Activated T-helper 17 cell treated with anti-CD3 and anti-CD28 coated beads, Interleukin-2, amount 50 U/mL, for 72 hours (primary cell): ENCODE measurements around the gene JAG2. TPM values are rescaled to one million over a fixed set of nuclear protein-coding genes. Genes with fewer than 3 reads are reported as not detected.
A peak's percentile ranks its signal among the peaks of the same experiment; 100 is the strongest.

Experiments
- ATAC-seq: fragments of 150-1000 bp; cut with Tn5 transposase; replicated peaks from 2 replicates; pipeline ENCODE4 v1.10.0; 2021; ENCODE audit warnings: mild to moderate bottlenecking, moderate library complexity
- H3K27ac Mint-ChIP-seq: one replicate; pipeline ENCODE4 v1.8.0; 2022; ENCODE audit warnings: mixed read lengths
- H3K27me3 Mint-ChIP-seq: one replicate; pipeline ENCODE4 v1.8.0; 2022; ENCODE audit warnings: mixed read lengths
- H3K36me3 Mint-ChIP-seq: one replicate; pipeline ENCODE4 v1.8.0; 2022; ENCODE audit warnings: low read depth, mild to moderate bottlenecking, mixed read lengths
- H3K4me1 Mint-ChIP-seq: one replicate; pipeline ENCODE4 v1.8.0; 2022; ENCODE audit warnings: mixed read lengths
- H3K4me3 Mint-ChIP-seq: one replicate; pipeline ENCODE4 v1.8.0; 2022; ENCODE audit warnings: mild to moderate bottlenecking, mixed read lengths
- H3K9me3 Mint-ChIP-seq: one replicate; pipeline ENCODE4 v1.8.0; 2022; ENCODE audit warnings: mixed read lengths
- total RNA-seq, 2 donors: library from RNA; stranded (reverse); gene quantifications; one replicate each; pipeline ENCODE4 v1.2.3, GENCODE V29; 2022

Gene JAG2
- total RNA-seq, 2 donors from 2014 or later = 2.5 TPM

DNA sequence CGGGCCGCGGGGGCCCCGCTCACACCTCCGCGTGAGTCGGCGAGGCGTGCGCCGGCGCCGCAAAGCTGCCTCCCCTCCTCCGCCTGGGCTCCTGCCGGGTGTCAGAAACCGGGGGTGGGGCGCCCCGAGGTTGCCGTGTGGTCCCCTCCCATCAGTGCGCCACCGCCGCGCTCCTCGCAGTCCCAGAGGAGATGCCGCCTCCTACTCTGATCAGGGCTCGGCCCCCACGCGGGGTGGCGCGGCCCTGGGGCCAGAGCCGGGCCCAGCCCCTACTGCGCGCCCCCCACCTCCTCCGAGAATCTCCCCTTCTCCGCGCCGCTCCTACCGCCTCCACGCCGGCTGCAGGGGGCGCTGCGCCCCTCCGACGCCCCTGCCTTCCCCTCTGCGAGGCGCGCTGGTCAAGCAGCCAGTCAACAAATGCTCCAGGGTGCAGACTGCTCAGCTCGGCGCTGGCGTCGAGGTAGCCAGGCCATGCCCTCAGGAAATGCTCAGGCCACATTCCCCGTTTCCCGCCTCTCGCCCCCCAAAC, 467 bp upstream of the JAG2 start:
- Mint-ChIP-seq H3K27me3 (peaks cover 15% of the 10 kb centered on the region), H3K27ac (no peak overlapping the region), H3K4me1 (peaks cover 7% of the 10 kb centered on the region), H3K4me3 (peak overlapping the region; percentile 68), H3K9me3 (no peaks in the 10 kb centered on the region), H3K36me3 (no peaks in the 10 kb centered on the region)
- ATAC-seq = peak; percentile 18

DNA sequence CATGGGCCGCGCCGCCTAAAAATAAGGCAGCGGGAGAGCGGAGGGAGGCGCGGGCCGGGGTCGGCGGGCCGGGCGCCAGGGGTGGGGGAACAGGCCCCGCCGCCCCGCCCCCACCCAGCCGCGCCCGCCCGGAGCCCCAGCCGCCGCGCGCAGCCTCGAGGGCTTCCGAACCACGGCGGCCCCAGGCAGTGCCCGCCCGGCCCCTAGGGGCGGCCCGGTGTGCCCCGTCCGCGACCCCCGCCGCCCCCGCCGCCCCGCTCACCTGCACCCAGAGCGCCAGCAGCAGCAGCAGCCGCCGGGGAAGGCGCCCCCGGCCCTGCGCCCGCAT, 519 bp downstream of the JAG2 start:
- no peaks in the 10 kb centered on the region for H3K9me3 Mint-ChIP-seq
- no peak overlapping the region for H3K4me3 Mint-ChIP-seq
- ATAC-seq = no peak
- no peak overlapping the region for H3K27ac Mint-ChIP-seq
- peaks cover 7% of the 10 kb centered on the region for H3K4me1 Mint-ChIP-seq
- peaks cover 15% of the 10 kb centered on the region for H3K27me3 Mint-ChIP-seq
- H3K36me3 Mint-ChIP-seq = no peaks in the 10 kb centered on the region

DNA sequence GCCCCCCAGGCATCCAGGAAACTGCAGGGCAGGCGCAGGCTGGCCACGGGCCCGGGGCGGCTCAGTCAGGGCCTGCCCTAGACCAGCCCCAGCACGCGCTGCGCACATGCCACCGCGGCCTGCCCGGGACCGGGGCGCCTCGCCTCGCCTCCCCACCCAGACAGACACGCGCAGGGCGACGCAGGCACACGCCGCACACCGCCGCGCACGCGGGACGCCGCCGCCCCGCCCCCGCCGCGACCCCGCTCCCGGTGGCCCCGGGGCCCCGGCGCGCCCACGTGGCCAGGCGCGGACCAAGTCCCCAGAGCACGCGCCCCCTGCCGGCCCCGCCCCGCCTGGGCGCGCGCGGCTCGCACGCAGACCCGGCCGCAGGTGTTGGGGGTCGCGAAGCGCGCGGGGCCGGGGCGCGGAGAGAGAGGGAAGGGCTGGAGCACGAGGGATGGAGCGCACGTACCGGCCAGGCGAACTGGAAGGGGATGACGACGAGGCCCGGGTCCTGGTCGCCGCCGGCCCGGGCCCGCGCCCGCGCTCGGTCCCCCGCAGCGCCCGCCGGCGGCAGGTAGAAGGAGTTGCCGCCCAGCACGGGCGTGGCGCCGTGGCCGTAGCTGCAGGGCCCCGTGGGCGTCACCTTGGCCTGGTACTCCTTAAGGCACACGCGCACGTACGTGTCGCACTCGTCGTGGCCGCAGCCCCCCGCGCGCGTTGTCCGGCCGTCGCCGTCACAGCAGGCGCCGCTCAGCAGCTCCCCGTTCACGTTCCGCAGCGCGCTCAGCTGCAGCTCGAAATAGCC, 1.1 kb downstream of the JAG2 start:
- peaks cover 15% of the 10 kb centered on the region for H3K27me3 Mint-ChIP-seq
- H3K9me3 Mint-ChIP-seq = no peaks in the 10 kb centered on the region
- no peak for ATAC-seq
- H3K27ac Mint-ChIP-seq = no peak overlapping the region
- H3K4me1 Mint-ChIP-seq = peaks cover 7% of the 10 kb centered on the region
- no peaks in the 10 kb centered on the region for H3K36me3 Mint-ChIP-seq
- no peak overlapping the region for H3K4me3 Mint-ChIP-seq

DNA sequence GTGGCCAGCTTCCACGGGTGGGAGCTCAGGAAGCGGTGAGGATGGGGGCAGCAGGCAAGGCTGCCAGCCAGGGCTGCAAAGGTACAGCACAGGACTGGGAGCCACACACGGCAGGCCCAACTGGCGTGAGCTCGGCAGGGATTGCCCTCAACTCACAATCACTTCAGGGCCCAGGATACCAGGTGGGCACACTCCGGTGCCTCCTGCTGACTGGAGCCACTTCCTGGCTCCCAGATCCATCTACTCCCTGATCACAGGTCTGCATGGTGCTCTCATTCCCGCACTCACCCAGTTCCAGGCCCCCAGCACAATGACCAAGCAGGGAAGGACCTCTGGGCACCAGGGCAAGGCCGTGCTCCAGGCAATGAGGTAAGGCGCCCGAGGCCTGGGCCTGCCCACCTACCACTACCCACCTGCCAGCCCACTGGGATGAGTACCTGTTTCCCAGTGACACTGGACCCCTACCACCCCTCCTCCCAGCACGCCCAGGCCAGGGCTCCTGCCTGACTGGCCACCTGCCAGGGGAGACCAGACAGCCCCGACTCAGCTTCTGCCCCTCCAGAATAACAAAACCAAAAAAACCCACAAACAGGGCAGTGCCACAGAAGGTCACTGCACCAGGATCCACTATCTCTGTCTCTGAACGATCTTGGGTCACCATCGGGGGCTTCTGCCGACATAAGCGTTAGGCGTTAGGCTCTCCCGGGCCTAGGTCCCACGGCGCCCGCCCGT, 1.8 kb downstream of the JAG2 start:
- Mint-ChIP-seq H3K4me3 (peak overlapping the region; percentile 44), H3K36me3 (no peaks in the 10 kb centered on the region), H3K9me3 (no peaks in the 10 kb centered on the region), H3K27ac (no peak overlapping the region), H3K27me3 (peaks cover 13% of the 10 kb centered on the region), H3K4me1 (peaks cover 7% of the 10 kb centered on the region)
- ATAC-seq = no peak

DNA sequence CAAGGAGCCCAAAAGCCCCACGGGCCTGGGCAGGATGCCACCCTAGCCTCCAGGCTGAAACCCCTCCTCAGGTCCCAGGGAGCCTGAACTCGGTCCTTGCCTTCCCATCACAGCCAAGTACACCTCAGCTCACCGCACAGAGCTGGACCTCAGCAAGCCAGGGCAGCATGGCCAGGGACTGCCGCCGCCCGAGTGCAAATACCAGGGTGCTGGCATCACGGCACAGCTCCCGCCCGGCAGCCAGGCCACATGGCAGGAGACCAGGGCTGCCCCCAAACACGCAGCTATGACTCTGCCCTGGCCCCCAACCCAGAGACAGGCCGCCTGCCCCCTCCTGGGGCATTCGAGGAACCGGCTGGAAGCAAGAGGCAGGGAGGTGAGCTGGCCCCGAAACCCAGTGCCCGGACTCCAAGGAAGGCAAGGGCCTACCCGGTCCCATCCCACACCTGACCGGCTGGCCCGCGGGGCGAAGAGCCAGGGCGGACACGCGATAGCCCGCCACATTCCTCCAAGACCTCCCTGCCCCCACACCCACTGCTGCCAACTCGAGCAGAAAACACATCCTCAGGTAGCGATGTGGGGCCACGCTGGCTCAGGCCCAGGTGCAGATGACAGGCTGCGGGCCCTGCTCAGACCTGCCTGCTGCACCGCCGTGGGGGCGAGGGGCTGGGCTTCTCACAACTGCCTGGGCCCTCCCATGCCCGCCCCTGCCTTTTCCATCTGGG, 2.7 kb downstream of the JAG2 start:
- no peak for ATAC-seq
- no peaks in the 10 kb centered on the region for H3K9me3 Mint-ChIP-seq
- peaks cover 12% of the 10 kb centered on the region for H3K27me3 Mint-ChIP-seq
- no peak overlapping the region for H3K4me3 Mint-ChIP-seq
- H3K27ac Mint-ChIP-seq = no peak overlapping the region
- peaks cover 7% of the 10 kb centered on the region for H3K4me1 Mint-ChIP-seq
- no peaks in the 10 kb centered on the region for H3K36me3 Mint-ChIP-seq

DNA sequence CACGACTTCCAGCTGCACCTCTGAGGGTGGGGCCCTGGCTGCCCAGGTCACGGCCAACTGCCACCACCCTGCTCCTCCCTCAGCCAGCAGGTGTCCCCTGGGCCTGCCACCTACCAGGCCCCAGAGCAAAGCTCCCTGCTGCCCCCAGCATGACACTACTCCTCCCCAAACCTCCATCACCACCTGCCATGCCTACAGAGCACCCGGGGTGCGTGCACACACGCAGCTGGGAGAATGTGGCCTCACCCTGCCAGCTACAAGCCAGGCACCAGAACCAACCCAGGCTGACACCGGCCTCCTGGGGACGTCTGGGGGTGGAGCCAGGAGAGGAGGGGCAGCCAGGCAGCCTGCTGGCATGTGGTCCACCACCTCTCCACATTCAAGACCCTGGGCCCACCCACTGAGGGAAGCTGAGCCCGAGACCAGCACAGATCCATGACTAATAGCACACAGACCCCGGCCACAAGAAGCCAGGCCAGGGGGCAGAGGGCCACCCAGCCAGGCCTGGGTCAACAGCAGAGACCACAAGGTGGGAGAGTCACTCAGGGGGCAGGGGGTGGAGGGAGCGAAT, 3.4 kb downstream of the JAG2 start:
- Mint-ChIP-seq H3K36me3 (no peaks in the 10 kb centered on the region), H3K4me3 (no peak overlapping the region), H3K4me1 (peaks cover 7% of the 10 kb centered on the region), H3K27me3 (peaks cover 12% of the 10 kb centered on the region), H3K27ac (no peak overlapping the region), H3K9me3 (no peaks in the 10 kb centered on the region)
- no peak for ATAC-seq

DNA sequence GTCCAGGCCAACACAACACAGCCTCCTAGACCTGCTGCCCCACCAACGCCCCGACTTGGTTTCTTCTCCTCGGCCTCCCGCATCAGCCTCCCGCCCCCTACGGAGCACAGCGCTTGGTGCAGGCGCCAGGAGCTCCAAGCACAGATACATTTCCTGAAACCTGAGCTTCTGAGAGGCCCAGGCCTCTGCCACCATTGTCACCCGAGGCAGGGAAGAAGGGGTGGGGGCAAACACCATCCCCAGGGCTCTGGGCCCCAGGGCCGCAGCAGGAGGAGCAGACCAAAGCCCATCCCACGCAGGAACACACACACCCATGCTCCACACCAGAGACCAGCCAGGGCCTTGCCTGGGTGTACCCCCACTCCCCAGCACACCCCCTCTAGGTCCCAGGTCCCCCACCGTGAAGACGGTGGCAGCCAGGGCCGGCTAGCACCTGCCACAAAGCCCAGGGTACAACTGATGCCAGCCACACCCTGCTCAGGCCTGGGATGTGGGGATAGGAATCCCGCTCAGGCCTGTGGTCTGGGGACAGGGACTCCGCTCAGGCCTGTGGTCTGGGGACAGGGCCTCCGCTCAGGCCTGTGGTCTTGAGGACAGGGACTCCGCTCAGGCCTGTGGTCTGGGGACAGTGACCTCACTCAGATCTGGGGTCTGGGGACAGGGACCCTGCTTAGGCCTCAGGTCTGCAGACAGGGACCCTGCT, 5.4 kb downstream of the JAG2 start:
- Mint-ChIP-seq H3K27ac (no peak overlapping the region), H3K9me3 (no peaks in the 10 kb centered on the region), H3K4me3 (no peak overlapping the region), H3K36me3 (no peaks in the 10 kb centered on the region), H3K4me1 (no peaks in the 10 kb centered on the region), H3K27me3 (peaks cover 5% of the 10 kb centered on the region)
- no peak for ATAC-seq

DNA sequence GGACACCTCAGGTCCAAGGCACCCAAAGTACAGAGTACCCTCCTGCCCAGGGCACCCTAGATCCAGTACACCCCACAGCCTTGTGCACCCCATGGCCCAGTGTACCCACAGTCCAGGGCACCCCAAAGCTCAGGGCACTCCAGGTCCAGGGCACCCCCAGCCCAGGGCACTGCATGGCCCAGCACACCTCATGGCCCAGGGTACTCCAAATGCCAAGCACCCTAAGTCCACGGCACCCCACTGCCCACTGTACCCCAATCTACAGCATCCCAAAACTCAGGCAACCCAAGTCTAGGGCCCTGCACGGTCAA, 6.0 kb downstream of the JAG2 start:
- Mint-ChIP-seq H3K4me1 (no peaks in the 10 kb centered on the region), H3K27ac (no peak overlapping the region), H3K27me3 (peaks cover 5% of the 10 kb centered on the region), H3K4me3 (no peak overlapping the region), H3K36me3 (no peaks in the 10 kb centered on the region), H3K9me3 (no peaks in the 10 kb centered on the region)
- ATAC-seq = no peak

DNA sequence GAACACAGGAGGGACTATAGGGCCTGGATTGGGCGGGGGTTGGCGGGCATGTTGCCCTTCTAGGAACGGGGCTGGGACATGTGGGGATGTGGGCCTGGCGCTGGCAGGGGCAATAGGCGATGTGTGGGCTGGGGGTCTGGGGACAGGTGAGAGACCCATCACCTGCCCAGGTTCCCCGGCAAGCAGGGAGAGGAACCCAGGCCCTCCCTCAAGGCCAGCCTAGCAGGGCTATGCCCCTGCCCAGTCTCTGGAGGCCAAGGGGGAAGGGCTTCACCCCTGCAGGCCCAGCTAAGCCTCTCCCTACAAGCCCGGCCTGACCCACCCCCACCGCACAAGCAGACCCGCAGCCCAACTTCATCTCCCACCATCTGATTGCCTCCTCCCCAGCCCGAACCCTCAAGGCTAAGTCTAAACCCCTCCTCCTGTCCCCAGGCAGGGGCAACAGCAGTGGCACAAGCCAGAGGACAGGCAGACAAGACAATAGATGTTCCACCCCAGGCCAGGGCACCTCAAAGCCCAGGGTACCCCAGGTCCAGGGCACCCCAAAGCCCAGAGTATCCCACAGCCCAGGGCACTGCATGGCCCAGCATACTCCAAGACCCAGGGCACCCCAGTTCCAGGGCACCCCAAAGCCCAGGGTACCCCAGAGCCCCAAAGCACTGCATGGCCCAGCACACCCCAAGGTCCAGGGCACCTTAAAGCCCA, 6.5 kb downstream of the JAG2 start:
- Mint-ChIP-seq H3K4me1 (no peaks in the 10 kb centered on the region), H3K36me3 (no peaks in the 10 kb centered on the region), H3K4me3 (no peak overlapping the region), H3K9me3 (no peaks in the 10 kb centered on the region), H3K27ac (no peak overlapping the region), H3K27me3 (peaks cover 5% of the 10 kb centered on the region)
- ATAC-seq = peak; percentile 48

DNA sequence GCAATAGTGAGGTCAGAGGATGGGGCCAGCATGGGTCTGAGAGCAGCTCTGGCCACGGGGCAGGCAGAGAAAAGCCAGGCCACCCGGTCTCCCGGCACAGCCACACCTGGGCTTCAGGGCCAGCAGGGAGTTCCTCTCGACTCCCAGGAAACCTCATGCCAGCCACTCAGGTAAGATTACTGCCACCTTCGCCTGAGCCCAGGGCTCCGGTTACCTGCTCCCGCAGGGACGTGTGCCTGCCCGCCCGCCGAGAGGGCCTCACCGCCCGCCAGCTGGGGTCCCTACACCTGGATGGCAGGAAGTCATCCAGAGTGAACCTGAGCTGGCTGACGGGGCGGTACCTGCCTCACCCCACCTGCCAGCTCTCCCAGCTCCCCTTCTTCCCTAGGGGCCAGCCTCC, 7.3 kb downstream of the JAG2 start:
- Mint-ChIP-seq H3K4me1 (no peaks in the 10 kb centered on the region), H3K4me3 (no peak overlapping the region), H3K9me3 (no peaks in the 10 kb centered on the region)

DNA sequence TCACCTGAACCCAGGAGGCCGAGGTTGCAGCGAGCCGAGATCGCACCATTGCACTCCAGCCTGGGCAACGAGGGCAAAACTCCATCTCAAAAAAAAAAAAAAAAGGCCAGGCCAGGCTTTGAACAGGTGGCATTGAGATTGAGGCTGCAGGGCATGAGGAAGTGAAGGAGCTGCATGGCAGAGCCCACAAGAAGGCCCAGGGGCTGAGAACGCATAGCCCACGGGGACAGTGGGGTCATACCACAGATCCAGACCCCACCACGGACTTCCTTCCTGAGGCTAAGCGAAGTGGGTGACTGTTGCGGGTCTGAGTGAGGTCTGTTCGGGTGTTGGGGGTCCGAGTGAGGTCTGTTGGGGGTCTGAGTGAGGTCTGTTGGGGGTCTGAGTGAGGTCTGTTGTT, 7.8 kb downstream of the JAG2 start:
- Mint-ChIP-seq H3K9me3 (no peaks in the 10 kb centered on the region), H3K4me1 (no peaks in the 10 kb centered on the region), H3K36me3 (no peaks in the 10 kb centered on the region), H3K4me3 (no peak overlapping the region), H3K27me3 (no peaks in the 10 kb centered on the region), H3K27ac (no peak overlapping the region)
- no peak for ATAC-seq

More for the DNA sequence above, 7.3 kb downstream of the JAG2 start:
- H3K36me3 Mint-ChIP-seq = no peaks in the 10 kb centered on the region
- H3K27ac Mint-ChIP-seq = no peak overlapping the region
- no peak for ATAC-seq
- no peaks in the 10 kb centered on the region for H3K27me3 Mint-ChIP-seq

DNA sequence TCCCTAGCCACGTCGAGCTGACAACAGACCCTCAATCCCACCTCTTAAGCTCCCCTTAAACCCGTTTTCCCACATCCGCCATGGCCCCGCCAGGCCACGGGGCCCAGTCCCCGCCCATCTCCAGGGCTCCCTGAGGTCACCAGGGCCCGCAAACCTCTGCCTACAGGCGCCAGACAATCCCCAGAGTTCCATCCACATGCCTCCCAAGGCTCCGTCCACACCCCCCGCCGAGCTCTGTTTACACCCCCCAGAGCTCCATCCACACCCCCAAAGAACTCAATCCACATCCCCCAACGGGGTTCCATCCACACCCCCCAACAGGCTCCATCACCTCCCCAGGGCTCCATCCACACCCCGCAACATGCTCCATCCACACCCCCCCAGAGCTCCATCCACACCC, 9.2 kb downstream of the JAG2 start:
- H3K27ac Mint-ChIP-seq = no peak overlapping the region
- H3K27me3 Mint-ChIP-seq = no peaks in the 10 kb centered on the region
- no peaks in the 10 kb centered on the region for H3K9me3 Mint-ChIP-seq
- H3K4me1 Mint-ChIP-seq = no peaks in the 10 kb centered on the region
- H3K36me3 Mint-ChIP-seq = no peaks in the 10 kb centered on the region
- no peak for ATAC-seq
- no peak overlapping the region for H3K4me3 Mint-ChIP-seq

DNA sequence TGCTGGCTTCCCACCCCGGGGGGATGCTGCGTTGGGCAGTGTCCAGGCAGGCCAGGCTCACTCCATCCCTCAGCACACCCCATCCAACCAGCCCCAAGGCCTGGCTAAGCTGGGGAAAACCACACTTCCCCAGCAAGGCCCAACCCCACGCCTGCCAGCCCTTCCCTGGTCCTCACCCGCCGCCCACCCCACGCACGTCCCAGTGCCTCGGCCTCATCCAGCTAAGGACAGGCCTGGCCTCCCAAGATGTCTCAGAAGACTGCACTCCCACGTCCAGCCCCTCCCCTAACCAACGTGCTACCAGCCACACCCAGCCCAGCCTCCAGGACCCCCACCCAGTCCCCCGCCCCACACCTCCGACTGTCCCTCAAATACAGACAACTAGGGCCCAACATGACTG, 9.8 kb downstream of the JAG2 start:
- no peaks in the 10 kb centered on the region for H3K27me3 Mint-ChIP-seq
- H3K36me3 Mint-ChIP-seq = no peaks in the 10 kb centered on the region
- no peak overlapping the region for H3K4me3 Mint-ChIP-seq
- H3K9me3 Mint-ChIP-seq = no peaks in the 10 kb centered on the region
- H3K27ac Mint-ChIP-seq = no peak overlapping the region
- no peaks in the 10 kb centered on the region for H3K4me1 Mint-ChIP-seq
- no peak for ATAC-seq

DNA sequence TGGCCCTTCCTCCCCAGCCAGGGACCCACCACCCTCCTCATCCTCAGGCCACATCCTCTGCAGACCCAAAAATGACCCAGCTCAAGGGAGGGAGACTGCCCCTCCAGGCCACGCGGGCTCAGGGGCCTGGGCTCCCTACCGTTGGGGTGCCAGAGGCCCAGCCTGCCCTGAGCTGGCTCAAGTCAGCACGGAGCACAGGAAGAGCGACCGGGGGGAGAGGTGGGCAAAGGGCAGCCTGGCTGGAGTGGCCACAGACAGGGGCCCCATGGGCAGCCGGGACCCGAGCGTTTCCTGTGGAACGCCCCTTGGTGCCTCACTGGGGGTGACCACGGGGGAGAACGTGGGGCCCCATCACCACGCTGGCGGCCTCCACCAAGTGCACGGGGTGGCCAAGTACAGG, 10.7 kb downstream of the JAG2 start:
- ATAC-seq = no peak
- Mint-ChIP-seq H3K27ac (no peak overlapping the region), H3K4me3 (no peak overlapping the region)

More for the DNA sequence above, 10.7 kb downstream of the JAG2 start:
- Mint-ChIP-seq H3K9me3 (no peaks in the 10 kb centered on the region), H3K27me3 (no peaks in the 10 kb centered on the region), H3K4me1 (no peaks in the 10 kb centered on the region), H3K36me3 (no peaks in the 10 kb centered on the region)
